Fibroblast of the aortic adventitia (primary cell): ENCODE measurements around the gene IL26. TPM values are rescaled to one million over a fixed set of nuclear protein-coding genes. Genes with fewer than 3 reads are reported as not detected.

Experiments used
- DNase-seq: peaks from one replicate; pipeline ENCODE4 v3.0.0-alpha.2; 2010; ENCODE audit warnings: low read depth
- H3K4me3 ChIP-seq: 2 replicates; pipeline ENCODE4 v1.5.1; 2011; ENCODE audit warnings: low read depth, mild to moderate bottlenecking, control low read depth, low read length, moderate library complexity
- CTCF ChIP-seq: IDR thresholded peaks from 2 replicates; pipeline ENCODE4 v1.5.1; 2011; ENCODE audit warnings: mild to moderate bottlenecking, low read length, control low read depth, inconsistent platforms; ENCODE audit not compliant: insufficient read depth
- total RNA-seq: library from RNA; depleted of rRNA; stranded (reverse); fragments of >200 nt; gene quantifications from 2 replicates; pipeline ENCODE4 v1.2.3, GENCODE V29; 2012; ENCODE audit warnings: low replicate concordance

Gene IL26
- total RNA-seq, 1 donor = not detected

GRCh38 chr12:68235576-68235975, 10.0 kb upstream of the IL26 start:
- DNase-seq = no peak
- TF ChIP-seq CTCF = no peak
- H3K4me3 ChIP-seq = no peak overlapping the region

DNA sequence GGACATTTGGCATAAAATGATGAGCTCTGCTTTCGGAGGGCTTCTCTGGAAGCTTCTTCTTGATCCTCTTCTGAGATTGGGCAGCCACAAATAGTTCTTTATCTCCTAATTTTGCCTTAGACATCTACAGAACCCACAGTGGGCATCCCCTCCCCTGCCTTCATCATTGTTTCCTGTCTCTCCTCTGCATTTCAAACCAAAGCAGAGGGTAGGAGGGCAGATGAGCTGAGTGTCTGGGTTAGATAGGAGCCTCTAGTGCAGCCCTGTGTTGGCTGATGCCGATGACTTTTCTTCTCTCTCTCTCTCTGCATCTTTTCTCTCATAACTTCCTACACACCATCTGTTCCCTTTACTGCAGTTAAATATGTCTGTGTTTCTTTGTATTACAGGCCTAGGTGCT, 8.5 kb upstream of the IL26 start:
- H3K4me3 ChIP-seq = no peak overlapping the region
- TF ChIP-seq CTCF = no peak
- no peak for DNase-seq

- no peak overlapping the region for H3K4me3 ChIP-seq
- TF ChIP-seq CTCF = no peak
- no peak for DNase-seq
These were observed 7.9 kb upstream of the IL26 start for GRCh38 chr12:68233498-68233897.

- no peak for TF ChIP-seq CTCF
- H3K4me3 ChIP-seq = no peak overlapping the region
- no peak for DNase-seq
These were observed 6.1 kb upstream of the IL26 start for GRCh38 chr12:68231691-68232090.

DNA sequence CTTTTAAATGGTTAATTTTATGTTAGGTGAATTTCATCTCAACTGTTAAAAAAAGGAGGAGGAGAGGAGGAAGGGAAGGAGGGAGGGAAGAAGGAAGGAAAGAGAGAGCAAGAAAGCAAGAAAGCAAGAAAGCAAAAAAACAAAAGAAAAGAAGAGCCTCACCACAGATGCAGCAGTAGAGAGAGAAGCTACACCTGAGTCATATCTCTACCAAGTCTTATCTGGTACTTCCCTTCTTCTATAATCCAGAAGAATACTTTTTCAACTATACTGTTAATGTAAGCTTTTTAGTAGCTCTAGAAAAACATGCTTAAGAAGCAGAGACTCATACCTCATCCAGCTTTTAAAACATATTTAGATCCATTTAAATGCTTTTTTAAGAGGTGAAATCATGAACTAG, 5.6 kb upstream of the IL26 start:
- no peak for TF ChIP-seq CTCF
- DNase-seq = no peak
- H3K4me3 ChIP-seq = no peak overlapping the region

GRCh38 chr12:68229956-68230355, 4.3 kb upstream of the IL26 start:
- TF ChIP-seq CTCF = no peak
- no peak overlapping the region for H3K4me3 ChIP-seq
- no peak for DNase-seq

DNA sequence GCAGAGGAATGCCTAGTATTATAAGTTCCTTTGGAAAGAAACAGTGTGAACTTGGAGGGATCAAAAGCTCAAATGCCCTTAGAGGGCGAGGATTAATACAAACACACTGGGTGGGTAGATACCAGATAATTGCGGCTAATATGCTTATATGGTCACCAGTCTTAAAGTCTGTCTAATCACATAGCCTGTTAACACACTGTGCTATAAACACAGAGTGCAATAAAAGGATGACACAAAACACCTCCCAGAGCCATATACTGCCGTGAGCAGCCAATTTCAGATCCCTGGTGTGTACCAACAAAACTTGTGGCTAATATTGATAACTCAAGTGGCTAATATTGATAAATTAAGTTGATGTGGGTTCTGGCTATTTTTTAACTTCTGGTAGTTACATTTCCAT, 1.7 kb upstream of the IL26 start:
- TF ChIP-seq CTCF = no peak
- DNase-seq = no peak
- H3K4me3 ChIP-seq = no peak overlapping the region
